Measurements from ENCODE around the gene RFK.

DNA sequence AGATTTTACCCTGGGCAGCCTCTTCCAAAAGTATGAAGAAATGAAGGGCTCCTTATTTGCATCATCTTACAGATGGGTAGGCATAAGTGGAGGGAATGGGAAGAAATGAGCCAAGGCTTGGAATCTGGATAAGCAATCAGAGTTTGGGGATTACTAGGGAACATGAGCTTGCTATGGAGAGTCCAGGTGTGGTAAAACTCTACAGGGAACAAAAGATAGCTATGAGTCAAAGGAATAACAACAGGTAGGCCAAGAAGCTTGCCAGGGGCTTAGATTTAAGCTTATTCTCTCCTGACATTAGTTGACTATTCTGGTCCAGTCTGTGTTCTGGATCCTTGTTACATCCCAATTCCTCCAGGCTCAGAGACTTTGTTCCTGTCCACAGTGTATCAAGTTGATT is 16.4 kb downstream of the RFK start:
- TF ChIP-seq POLR2A (IDR thresholded peaks at IDR 0.05), result no peak
- TF ChIP-seq EP300 (IDR thresholded peaks at IDR 0.05), result no peak

All from stomach (tissue), 4 donors.